CD4-positive, alpha-beta T cell treated with Interleukin-17A for 4 hours (primary cell): ENCODE data around the gene UBAP2L.
"Not testable (repeated sequence)": the region's sequence is repeated elsewhere in the genome, so short reads cannot be mapped to it uniquely, and the experiment has no call there.

Source experiments
- DNase-seq: peaks from one replicate; pipeline ENCODE4 v3.0.0-alpha.2; 2020; ENCODE audit warnings: mixed read lengths

Gene UBAP2L

GRCh38 chr1:154198756-154199562 lies 21.8 kb upstream of the UBAP2L start:
- peak; percentile 63 for DNase-seq

- no peak for DNase-seq
Measured at GRCh38 chr1:154199563-154199879, 21.2 kb upstream of the UBAP2L start.

- DNase-seq = not testable (repeated sequence)
Measured at GRCh38 chr1:154205778-154206177, 15.0 kb upstream of the UBAP2L start.

GRCh38 chr1:154206196-154206595 lies 14.6 kb upstream of the UBAP2L start, which contains the start of gene CFAP141:
Gene CFAP141 (minus strand): TSS chr1:154206333. CDS start chr1:154206307, 26 bp downstream.
- no peak for DNase-seq

- no peak for DNase-seq
Measured at GRCh38 chr1:154207262-154207661, 13.5 kb upstream of the UBAP2L start.

GRCh38 chr1:154208677-154209388 lies 11.9 kb upstream of the UBAP2L start:
- DNase-seq = no peak

GRCh38 chr1:154212083-154212482 lies 8.7 kb upstream of the UBAP2L start:
- DNase-seq = no peak

- no peak for DNase-seq
Measured at GRCh38 chr1:154213274-154213673, 7.5 kb upstream of the UBAP2L start.

- DNase-seq = no peak
Measured at GRCh38 chr1:154218545-154218944, 2.2 kb upstream of the UBAP2L start.

GRCh38 chr1:154219541-154219940 lies 1.2 kb upstream of the UBAP2L start:
- no peak for DNase-seq

- DNase-seq = no peak
Measured at GRCh38 chr1:154220970-154221277, 169 bp downstream of the UBAP2L start.

GRCh38 chr1:154221278-154222001 lies 685 bp downstream of the UBAP2L start:
- DNase-seq = peak; percentile 68

- DNase-seq = no peak
Measured at GRCh38 chr1:154222518-154222917, 1.8 kb downstream of the UBAP2L start.

- no peak for DNase-seq
Measured at GRCh38 chr1:154222918-154223317, 2.2 kb downstream of the UBAP2L start.

- DNase-seq = no peak
Measured at GRCh38 chr1:154223621-154224020, 2.9 kb downstream of the UBAP2L start.

GRCh38 chr1:154225370-154225769 lies 4.6 kb downstream of the UBAP2L start:
- DNase-seq = no peak

- DNase-seq = not testable (repeated sequence)
Measured at GRCh38 chr1:154231112-154231511, 10.4 kb downstream of the UBAP2L start.

GRCh38 chr1:154233127-154233526 lies 12.4 kb downstream of the UBAP2L start:
- not testable (repeated sequence) for DNase-seq

GRCh38 chr1:154236855-154237254 lies 16.1 kb downstream of the UBAP2L start:
- no peak for DNase-seq

GRCh38 chr1:154237435-154237834 lies 16.7 kb downstream of the UBAP2L start:
- no peak for DNase-seq

GRCh38 chr1:154237880-154238506 lies 17.2 kb downstream of the UBAP2L start:
- DNase-seq = no peak

- no peak for DNase-seq
Measured at GRCh38 chr1:154239491-154239890, 18.7 kb downstream of the UBAP2L start.

GRCh38 chr1:154240294-154240833 lies 19.6 kb downstream of the UBAP2L start:
- no peak for DNase-seq
